Measurements from ENCODE around the gene CBS.
"Not testable (repeated sequence)": the region's sequence is repeated elsewhere in the genome, so short reads cannot be mapped to it uniquely, and the experiment has no call there.

Gene CBS

DNA sequence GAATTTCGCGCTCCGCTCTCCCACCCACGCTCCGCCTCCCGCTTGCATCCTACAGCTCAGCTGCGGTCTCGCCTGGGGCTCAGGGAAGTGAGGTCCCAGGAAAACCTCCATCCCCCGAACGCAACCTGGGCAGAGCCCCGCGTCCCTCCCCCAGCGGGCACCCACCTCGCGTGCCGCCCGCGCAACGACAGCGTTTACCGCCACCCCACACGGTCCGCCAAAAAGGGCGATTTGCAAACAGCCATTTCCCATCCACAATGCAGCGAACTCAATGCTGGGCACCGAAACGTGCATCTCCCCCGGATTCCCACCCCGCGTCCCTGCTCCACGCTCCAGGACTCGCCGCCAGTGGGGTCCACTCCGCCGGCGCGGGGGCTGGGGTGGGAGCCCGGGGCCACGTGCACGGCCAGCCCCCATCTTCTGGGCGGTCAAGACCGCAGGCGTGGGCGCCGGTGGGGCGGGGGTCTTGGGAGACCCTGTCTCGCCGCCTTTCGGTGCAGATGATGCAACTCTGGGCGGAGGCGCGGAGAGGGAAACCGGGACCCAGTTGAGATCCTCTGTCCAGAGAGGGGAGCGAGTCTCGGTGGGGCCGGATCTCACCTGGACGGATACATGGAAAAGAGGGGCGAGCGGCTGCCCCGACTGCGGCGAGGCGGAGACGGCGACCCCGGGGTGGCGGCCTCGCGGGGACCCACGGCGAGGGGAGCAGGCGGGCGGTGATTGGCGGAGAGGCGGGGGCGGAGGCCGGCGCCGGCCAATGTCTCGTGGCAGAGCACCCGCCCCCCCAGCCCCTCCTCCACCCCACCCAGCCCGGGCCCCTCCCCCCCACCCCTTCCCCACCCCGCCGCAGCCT, at the start of gene CBS:
Gene CBS, minus strand, starts transcription at position 666 of the 853 bp plus-strand sequence. CDS start 3,642 bp downstream, outside the sequence.
- DNase-seq, result not testable (repeated sequence)

DNA sequence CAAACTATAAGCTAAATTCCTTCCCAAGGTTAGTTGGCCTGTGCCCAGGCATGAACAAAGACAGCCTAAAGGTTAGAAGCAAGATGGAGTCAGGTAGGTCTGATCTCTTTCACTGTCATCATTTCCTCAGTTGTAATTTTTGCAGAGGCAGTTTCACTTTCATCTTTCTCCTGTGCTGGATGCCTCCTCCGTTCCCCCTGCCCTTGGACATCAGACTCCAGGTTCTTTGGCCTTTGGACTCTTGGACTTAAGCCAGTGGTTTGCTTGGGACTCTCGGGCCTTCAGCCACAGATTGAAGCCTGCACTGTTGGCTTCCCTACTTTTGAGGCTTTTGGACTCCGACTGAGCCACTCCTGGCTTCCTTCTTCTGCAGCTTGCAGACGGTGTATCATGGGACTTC, 40.3 kb upstream of the CBS start:
- not testable (repeated sequence) for DNase-seq

GRCh38 chr21:43114483-43114882, 38.8 kb upstream of the CBS start:
- DNase-seq, result not testable (repeated sequence)

- not testable (repeated sequence) for DNase-seq
Observed at GRCh38 chr21:43109006-43109405, 33.4 kb upstream of the CBS start.

- DNase-seq, result not testable (repeated sequence)
Observed at GRCh38 chr21:43108177-43108576, 32.5 kb upstream of the CBS start.

DNA sequence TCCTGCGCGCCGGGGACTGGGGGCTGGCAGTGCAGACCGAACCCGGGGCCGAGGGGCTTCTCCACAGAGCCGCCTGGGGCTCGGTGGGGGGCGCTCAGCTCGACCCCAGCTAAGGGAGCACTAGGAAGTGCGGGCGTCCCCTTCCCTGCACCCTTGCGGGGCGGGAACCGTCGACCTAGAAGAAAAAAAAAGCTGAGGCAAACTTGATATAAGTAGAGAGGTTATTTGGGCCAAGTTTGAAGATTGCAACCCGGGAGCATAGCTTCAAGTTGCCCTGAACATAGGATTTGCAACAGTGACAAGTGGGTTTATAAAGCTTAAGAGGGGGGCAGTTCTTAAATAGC, 32.1 kb upstream of the CBS start:
- not testable (repeated sequence) for DNase-seq

- DNase-seq, result peak; percentile 71
Observed at GRCh38 chr21:43106965-43107793, 31.5 kb upstream of the CBS start, which contains the start of gene U2AF1. Gene U2AF1, minus strand, starts transcription at chr21:43107570. Its CDS starts 76 bp downstream, at chr21:43107494.

GRCh38 chr21:43104642-43105041, 29.0 kb upstream of the CBS start:
- DNase-seq, result not testable (repeated sequence)

DNA sequence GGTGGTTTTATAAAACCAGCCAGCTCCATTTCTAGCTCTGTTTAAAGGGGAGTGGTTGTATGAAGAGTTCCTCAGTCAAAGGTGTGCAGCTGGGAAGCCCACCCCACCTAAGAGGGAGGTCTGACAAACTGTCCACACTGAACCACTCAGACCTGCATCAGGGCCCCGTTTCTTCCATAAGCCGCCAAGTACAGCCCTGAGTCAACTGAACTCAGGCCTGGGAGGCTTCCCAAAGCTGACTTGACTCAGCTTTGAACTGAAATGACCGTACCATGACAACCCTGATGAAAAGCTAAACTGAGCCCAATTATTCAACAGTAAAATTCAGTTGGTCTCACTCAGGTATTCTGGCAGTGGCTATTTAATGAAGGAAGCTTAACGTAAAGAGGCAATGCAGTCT, 26.6 kb upstream of the CBS start:
- DNase-seq, result not testable (repeated sequence)

DNA sequence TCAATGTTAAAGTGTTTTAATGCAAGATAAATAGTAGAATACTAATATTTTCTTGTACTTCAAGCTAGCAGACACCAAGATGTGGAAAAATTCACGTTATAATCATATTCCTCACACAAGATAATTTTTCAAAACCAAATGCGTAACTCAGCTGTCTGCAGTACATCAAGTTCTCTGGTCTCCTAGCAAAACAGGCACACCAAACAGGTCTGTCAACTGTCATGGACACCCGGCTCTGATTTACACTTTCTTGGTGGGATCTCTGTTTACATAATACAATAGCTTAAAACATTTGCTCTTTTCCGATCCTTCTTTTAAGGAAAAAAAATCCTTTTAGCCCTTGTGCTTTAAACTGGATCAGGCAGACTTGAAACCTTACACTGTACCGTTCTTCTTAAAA, 26.0 kb upstream of the CBS start:
- not testable (repeated sequence) for DNase-seq

DNA sequence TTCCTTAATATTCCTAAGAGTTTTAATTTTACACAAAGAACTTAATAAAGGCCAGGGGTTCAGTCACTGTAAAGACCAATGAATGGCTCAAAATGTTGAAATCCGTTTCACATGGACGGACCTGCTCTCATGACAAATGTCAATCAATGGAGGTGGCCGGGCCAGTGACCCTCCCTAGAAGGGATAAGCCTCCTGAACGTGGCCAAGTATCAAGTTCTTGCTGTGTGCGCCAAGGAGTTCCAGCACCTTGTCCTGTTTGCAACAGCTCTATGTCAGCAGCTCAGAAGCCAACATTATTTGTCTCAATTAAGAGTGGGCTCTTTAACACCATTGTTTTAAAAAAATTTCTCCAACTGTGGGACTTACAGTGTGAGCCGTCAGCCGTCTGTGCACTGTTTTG, 25.4 kb upstream of the CBS start:
- not testable (repeated sequence) for DNase-seq

- not testable (repeated sequence) for DNase-seq
Observed at GRCh38 chr21:43091979-43092614, 16.5 kb upstream of the CBS start.

GRCh38 chr21:43090947-43091346, 15.3 kb upstream of the CBS start:
- not testable (repeated sequence) for DNase-seq

DNA sequence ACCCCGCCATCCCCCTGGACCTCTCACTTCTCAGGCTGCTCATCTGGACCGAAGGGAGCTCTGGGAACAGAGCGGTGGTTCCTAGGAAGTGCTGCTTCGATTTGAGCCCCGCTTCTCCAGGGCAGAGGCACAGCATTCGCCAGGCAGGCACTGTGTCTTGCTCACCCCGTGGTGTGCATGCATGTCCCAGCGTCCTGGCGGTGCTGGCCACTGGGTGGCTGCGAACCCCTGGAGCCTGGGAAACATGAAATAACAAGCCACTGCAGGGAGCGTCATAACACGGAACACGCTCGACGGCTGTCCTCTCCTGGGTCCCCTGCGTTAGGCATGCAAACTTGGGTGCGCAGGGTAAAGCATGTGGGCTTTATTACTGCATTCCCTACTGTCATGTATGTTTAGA, 13.8 kb upstream of the CBS start:
- DNase-seq, result not testable (repeated sequence)

DNA sequence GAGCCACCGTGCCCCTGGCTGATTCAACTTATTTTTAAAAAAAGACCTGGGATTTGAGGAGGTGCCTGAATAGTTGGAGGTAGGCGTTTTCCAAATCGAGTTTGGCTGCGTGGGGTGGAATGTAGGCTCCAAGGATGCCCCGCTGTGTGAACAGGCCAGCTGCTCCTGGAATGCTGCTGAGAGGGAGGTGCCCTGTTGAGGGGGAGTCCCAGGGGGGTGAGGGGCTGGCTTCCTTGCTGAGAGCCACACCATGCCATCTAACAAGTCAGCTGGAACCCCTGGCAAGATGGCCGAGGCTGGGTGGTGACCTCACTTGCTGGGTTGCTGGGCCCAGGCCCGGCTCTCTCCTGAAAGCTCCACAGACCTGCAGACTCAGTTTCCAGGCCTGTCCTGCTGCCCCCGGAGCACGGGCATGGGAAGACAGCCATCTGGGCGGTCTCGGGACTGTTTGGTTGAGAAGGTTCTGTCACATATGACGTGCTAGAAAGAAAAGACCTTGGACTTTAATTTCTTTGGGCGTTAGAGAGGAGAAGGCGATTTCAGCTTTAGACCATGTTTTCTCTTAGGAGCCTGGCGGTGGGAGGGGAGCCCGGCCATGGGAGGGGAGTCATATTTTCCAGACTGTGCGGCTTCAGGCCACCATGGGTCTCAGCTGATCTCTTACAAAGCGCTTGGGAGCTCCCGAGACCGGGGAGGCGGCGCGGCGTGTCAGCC, 7.1 kb upstream of the CBS start:
- not testable (repeated sequence) for DNase-seq

DNA sequence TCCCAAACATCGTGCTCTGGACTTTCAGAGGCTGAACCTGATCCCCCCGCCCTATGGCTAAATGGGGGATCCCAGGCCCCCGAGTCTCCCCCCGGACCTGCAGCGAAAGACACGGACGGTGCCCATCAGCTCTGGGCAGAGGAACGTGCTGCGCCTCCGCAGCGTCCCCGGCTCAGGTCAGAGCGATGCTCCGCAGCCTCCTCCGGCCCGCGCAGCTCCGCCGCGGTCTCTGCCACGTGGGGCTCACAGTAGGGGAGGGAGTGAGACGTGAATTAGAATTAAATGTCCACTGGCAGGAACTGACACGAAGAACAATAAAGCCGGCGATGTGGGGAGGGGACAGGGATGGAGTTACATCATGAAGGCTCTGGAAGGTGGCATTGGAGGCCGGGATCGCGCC, 1.0 kb upstream of the CBS start:
- DNase-seq, result not testable (repeated sequence)

DNA sequence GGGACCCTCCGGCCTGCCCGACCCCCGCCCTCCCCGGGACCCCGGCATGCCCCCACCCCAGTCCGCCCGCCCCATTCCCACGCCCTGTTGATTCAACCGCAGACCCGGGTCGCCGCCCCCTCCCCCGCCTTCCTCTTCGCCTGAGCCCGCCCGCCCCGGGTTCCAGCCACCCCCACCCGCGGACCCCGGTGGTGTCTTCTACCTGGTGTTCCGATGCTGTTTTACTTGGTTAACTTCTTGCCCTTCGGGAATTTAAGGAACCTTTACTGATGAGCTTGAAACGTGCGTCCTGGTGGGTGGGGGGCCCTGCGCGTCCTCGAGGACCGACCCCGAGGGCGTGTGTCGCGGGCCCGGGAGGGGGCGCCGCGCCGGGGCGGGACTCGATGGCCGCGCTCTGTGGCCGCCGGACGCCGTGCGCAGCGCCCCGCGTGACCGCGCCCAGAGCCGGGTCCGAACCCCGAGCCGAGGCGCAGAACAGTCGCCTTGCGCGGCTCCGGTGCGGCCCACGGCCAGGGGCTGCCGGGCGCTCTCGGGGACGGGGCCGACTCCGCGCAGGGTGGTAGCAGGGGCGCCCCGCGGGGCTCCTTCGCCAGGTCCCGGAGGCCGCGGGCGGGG, 495 bp upstream of the CBS start:
- DNase-seq, result not testable (repeated sequence)

DNA sequence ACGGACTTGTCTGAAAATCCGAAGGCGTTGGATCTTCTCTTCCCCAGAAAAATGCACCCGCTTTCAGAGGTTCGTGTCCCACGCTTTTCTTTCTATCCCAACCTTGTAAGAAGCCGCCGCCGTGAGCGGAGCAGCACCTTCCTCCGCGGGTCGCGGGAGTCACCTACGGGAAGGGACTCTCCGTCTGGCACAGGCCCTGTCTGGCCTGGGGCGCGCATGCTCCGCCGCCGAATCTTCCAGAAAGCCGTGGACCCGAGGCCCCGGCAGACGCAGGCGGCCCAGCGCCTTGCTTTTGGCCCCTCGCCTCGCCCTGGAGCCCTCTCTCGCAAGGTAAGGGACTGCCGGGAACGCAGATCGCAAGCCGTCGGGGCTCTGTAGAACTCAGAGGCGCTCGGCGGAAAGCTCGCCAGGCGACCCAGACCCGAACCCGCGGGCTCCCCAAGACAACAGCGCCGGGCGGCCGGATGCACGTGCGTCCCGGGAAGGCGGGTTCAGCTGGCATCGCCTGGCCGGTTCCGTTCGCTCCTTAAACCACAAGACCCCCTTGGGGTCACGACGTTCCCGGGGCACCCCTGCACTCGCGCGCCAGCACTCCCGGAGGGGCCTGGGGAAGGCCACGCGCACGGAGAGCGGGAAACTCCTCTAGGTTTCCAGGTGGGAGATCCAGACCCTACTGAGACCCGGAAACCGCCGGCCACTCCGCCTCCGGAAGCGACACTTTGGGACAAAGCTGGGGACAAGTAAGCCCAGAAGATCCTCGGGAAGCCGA, 1.1 kb downstream of the CBS start:
- DNase-seq, result not testable (repeated sequence)

DNA sequence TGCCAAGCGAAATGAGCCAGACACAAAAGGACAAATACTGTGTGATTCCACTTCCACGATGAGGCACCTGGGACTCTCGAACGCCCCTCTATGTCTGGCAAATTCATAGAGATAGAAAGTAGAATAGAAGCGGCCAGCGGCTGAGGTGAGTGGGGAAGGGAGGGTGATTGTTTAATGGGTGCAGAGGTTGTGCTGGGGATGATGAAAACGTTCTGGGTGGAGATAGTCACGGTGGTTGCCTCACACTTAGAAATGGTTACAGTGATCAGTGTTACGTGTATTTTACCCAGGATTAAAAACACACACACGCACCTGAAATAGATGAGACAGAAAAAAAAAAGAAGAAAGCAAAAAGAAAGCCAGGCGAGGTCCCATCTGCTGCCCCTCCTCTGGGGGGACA, 2.9 kb downstream of the CBS start:
- DNase-seq, result not testable (repeated sequence)

- DNase-seq, result not testable (repeated sequence)
Observed at GRCh38 chr21:43069682-43070081, 6.0 kb downstream of the CBS start.

GRCh38 chr21:43068065-43068464, 7.6 kb downstream of the CBS start:
- DNase-seq, result not testable (repeated sequence)

Measured in activated naive CD4-positive, alpha-beta T cell treated with Interleukin-2 at 50 U/mL for 16 hours (primary cell).